Thymus (tissue), 11 donors: ENCODE results near the gene METRNL. TPM values are rescaled to one million over a fixed set of nuclear protein-coding genes. Genes with fewer than 3 reads are reported as not detected.

Experiments
- DNase-seq, 9 donors: peaks; one replicate each; pipeline ENCODE4 v3.0.0-alpha.2; 2013; ENCODE audit warnings: low spot score in 9 of 9, low read depth in 6 of 9, missing footprints in 1 of 9
- H3K27ac ChIP-seq, 2 donors: one replicate each; pipeline ENCODE4 v1.5.1; 2013; ENCODE audit warnings: control low read depth in 1 of 2, low read depth in 1 of 2, low read length in 1 of 2, mild to moderate bottlenecking in 1 of 2, moderate library complexity in 1 of 2
- H3K27me3 ChIP-seq, 2 donors: one replicate each; pipeline ENCODE4 v1.5.1; 2013; ENCODE audit warnings: low read length in 1 of 2; ENCODE audit not compliant: control insufficient read depth in 2 of 2, insufficient read depth in 1 of 2
- H3K36me3 ChIP-seq, 2 donors: one replicate each; pipeline ENCODE4 v1.5.1; 2013; ENCODE audit warnings: low read length in 1 of 2, mild to moderate bottlenecking in 1 of 2, moderate library complexity in 1 of 2; ENCODE audit not compliant: control insufficient read depth in 2 of 2, insufficient read depth in 2 of 2
- H3K4me1 ChIP-seq, 2 donors: one replicate each; pipeline ENCODE4 v1.5.1; 2013; ENCODE audit warnings: low read length in 2 of 2; ENCODE audit not compliant: control insufficient read depth in 2 of 2, insufficient read depth in 2 of 2
- H3K4me3 ChIP-seq, 2 donors: one replicate each; pipeline ENCODE4 v1.5.1; 2013; ENCODE audit warnings: low read length in 2 of 2, control low read depth in 1 of 2, mild to moderate bottlenecking in 1 of 2
- H3K9me3 ChIP-seq, 2 donors: one replicate each; pipeline ENCODE4 v1.5.1; 2013; ENCODE audit warnings: low read length in 1 of 2, mild to moderate bottlenecking in 1 of 2; ENCODE audit not compliant: control insufficient read depth in 2 of 2, insufficient read depth in 1 of 2
- WGBS: extraction: QIAGEN DNeasy Blood & Tissue Kit; methylation state at CpG from one replicate; pipeline ENCODE4 v1.1.7; 2013; 5-methylcytosine and 5-hydroxymethylcytosine counted together
- polyA plus RNA-seq: library from polyadenylated mRNA; stranded (reverse); fragments of 200-250 nt; gene quantifications from one replicate; pipeline ENCODE4 v1.2.3, GENCODE V29; 2013
- total RNA-seq: library from RNA; stranded (reverse); fragments of 120-200 nt; gene quantifications from one replicate; pipeline ENCODE4 v1.2.4, GENCODE V29; 2013
- donor health status: healthy.

METRNL gene
- total and polyA plus RNA-seq, 2 donors, result 7.7 to 42.8 TPM

DNA sequence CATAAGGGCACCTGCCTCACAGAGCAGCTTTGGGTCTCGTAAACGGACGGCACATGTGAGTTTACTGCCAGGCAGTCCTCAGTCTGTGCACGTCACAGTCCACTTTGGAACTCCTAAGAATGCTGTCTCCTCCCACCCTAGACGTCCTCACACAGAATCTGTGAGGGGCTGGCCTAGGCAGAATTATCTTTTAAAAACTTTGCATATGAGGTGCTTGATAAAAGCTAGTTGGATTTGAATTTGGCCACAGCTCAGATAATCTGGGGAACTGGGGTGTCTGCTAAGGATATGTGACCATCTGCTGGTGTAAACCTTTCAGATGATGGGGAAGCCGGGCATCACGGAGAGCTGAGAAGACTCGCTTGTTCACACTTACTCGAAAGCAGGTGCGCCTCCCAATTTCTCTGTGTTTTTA is 64.4 kb downstream of the METRNL start:
- 95% methylated on average over 10 of the region's 10 CpGs for WGBS
- no peaks in the 10 kb centered on the region for H3K4me1 ChIP-seq
- no peak for DNase-seq
- H3K4me3 ChIP-seq, result no peak overlapping the region
- no peaks in the 10 kb centered on the region for H3K36me3 ChIP-seq
- H3K9me3 ChIP-seq, result no peaks in the 10 kb centered on the region
- H3K27ac ChIP-seq, result no peak overlapping the region
- H3K27me3 ChIP-seq, result no peaks in the 10 kb centered on the region

Other genes starting within 250 kb of the METRNL start
- gene ZNF750, start 239.6 kb upstream of the METRNL start, total RNA-seq, result 3.9 TPM
- 4.1 TPM for gene ZNF750, start 239.6 kb upstream of the METRNL start, polyA plus RNA-seq